ENCODE measurements around the gene ZDHHC19. TPM values are rescaled to one million over a fixed set of nuclear protein-coding genes. Genes with fewer than 3 reads are reported as not detected.
"Not testable (repeated sequence)": the region's sequence is repeated elsewhere in the genome, so short reads cannot be mapped to it uniquely, and the experiment has no call there.

Gene ZDHHC19
- total and polyA plus RNA-seq, 2 donors from 2014 or later, result 0.57 to 0.92 TPM

- no peak overlapping the region for H3K4me3 ChIP-seq (ENCODE audit: low read length in 3 of 3)
- no peak overlapping the region for H3K9ac ChIP-seq (ENCODE audit: low read length in 3 of 3)
- no peak for TF ChIP-seq CTCF (IDR thresholded peaks at IDR 0.05; ENCODE audit: borderline replicate concordance, extremely low read depth, insufficient read depth)
- intact Hi-C loops (cut with DNase I), result no loop called here
- FAIRE-seq (no peak), DNase-seq (peak in 2 of 5 donors; percentile 43 to 47)
- peak overlapping the region in 1 of 2 donors; percentile 28 for H3K27ac ChIP-seq (ENCODE audit: low read depth in 2 of 2, low read length in 2 of 2)
- no peaks in the 10 kb centered on the region for H3K36me3 ChIP-seq (ENCODE audit: control insufficient read depth in 2 of 3, insufficient read depth in 3 of 3, low read length in 3 of 3)
- H3K27me3 ChIP-seq (ENCODE audit: control insufficient read depth, insufficient read depth, low read length), result no peaks in the 10 kb centered on the region
- no peaks in the 10 kb centered on the region for H3K9me3 ChIP-seq (ENCODE audit: control insufficient read depth in 2 of 3, insufficient read depth in 1 of 3, low read length in 3 of 3)
- peaks cover 0 to 4% (median 0%) of the 10 kb centered on the region in 3 donors for H3K4me1 ChIP-seq (ENCODE audit: control insufficient read depth in 2 of 3, insufficient read depth in 2 of 3, low read depth in 1 of 3, low read length in 3 of 3)
Measured at GRCh38 chr3:196177567-196177966, 33.6 kb downstream of the ZDHHC19 start.

GRCh38 chr3:196175722-196176121 is 35.5 kb downstream of the ZDHHC19 start:
- intact Hi-C loops (cut with DNase I), result no loop called here
- FAIRE-seq (no peak), DNase-seq (no peak)
- no peaks in the 10 kb centered on the region for H3K27me3 ChIP-seq (ENCODE audit: control insufficient read depth, insufficient read depth, low read length)
- no peak overlapping the region for H3K4me3 ChIP-seq (ENCODE audit: low read length in 3 of 3)
- H3K4me1 ChIP-seq (ENCODE audit: control insufficient read depth in 2 of 3, insufficient read depth in 2 of 3, low read depth in 1 of 3, low read length in 3 of 3), result peaks cover 0 to 4% (median 0%) of the 10 kb centered on the region in 3 donors
- H3K36me3 ChIP-seq (ENCODE audit: control insufficient read depth in 2 of 3, insufficient read depth in 3 of 3, low read length in 3 of 3), result no peaks in the 10 kb centered on the region
- no peaks in the 10 kb centered on the region for H3K9me3 ChIP-seq (ENCODE audit: control insufficient read depth in 2 of 3, insufficient read depth in 1 of 3, low read length in 3 of 3)
- no peak for TF ChIP-seq CTCF (IDR thresholded peaks at IDR 0.05; ENCODE audit: borderline replicate concordance, extremely low read depth, insufficient read depth)
- no peak overlapping the region for H3K27ac ChIP-seq (ENCODE audit: low read depth in 2 of 2, low read length in 2 of 2)
- no peak overlapping the region for H3K9ac ChIP-seq (ENCODE audit: low read length in 3 of 3)

GRCh38 chr3:196175116-196175625 is 36.0 kb downstream of the ZDHHC19 start:
- no peak overlapping the region for H3K9ac ChIP-seq (ENCODE audit: low read length in 3 of 3)
- no peak for TF ChIP-seq CTCF (IDR thresholded peaks at IDR 0.05; ENCODE audit: borderline replicate concordance, extremely low read depth, insufficient read depth)
- no peak overlapping the region for H3K27ac ChIP-seq (ENCODE audit: low read depth in 2 of 2, low read length in 2 of 2)
- FAIRE-seq (no peak), DNase-seq (no peak)
- peaks cover 0 to 4% (median 0%) of the 10 kb centered on the region in 3 donors for H3K4me1 ChIP-seq (ENCODE audit: control insufficient read depth in 2 of 3, insufficient read depth in 2 of 3, low read depth in 1 of 3, low read length in 3 of 3)
- no peaks in the 10 kb centered on the region for H3K27me3 ChIP-seq (ENCODE audit: control insufficient read depth, insufficient read depth, low read length)
- H3K4me3 ChIP-seq (ENCODE audit: low read length in 3 of 3), result no peak overlapping the region
- H3K36me3 ChIP-seq (ENCODE audit: control insufficient read depth in 2 of 3, insufficient read depth in 3 of 3, low read length in 3 of 3), result no peaks in the 10 kb centered on the region
- intact Hi-C loops (cut with DNase I), result no loop called here
- no peaks in the 10 kb centered on the region for H3K9me3 ChIP-seq (ENCODE audit: control insufficient read depth in 2 of 3, insufficient read depth in 1 of 3, low read length in 3 of 3)

GRCh38 chr3:196174652-196175051 is 36.5 kb downstream of the ZDHHC19 start:
- DNase-seq, result peak in 1 of 5 donors; percentile 5
- no peak overlapping the region for H3K9ac ChIP-seq (ENCODE audit: low read length in 3 of 3)
- no peak for FAIRE-seq
- no peaks in the 10 kb centered on the region for H3K36me3 ChIP-seq (ENCODE audit: control insufficient read depth in 2 of 3, insufficient read depth in 3 of 3, low read length in 3 of 3)
- H3K27ac ChIP-seq (ENCODE audit: low read depth in 2 of 2, low read length in 2 of 2), result no peak overlapping the region
- peaks cover 0 to 4% (median 0%) of the 10 kb centered on the region in 3 donors for H3K4me1 ChIP-seq (ENCODE audit: control insufficient read depth in 2 of 3, insufficient read depth in 2 of 3, low read depth in 1 of 3, low read length in 3 of 3)
- no peaks in the 10 kb centered on the region for H3K27me3 ChIP-seq (ENCODE audit: control insufficient read depth, insufficient read depth, low read length)
- no peak overlapping the region for H3K4me3 ChIP-seq (ENCODE audit: low read length in 3 of 3)
- no peak for TF ChIP-seq CTCF (IDR thresholded peaks at IDR 0.05; ENCODE audit: borderline replicate concordance, extremely low read depth, insufficient read depth)
- H3K9me3 ChIP-seq (ENCODE audit: control insufficient read depth in 2 of 3, insufficient read depth in 1 of 3, low read length in 3 of 3), result no peaks in the 10 kb centered on the region
- intact Hi-C loops (cut with DNase I), result no loop called here

- FAIRE-seq; intact Hi-C loops (cut with DNase I); H3K9me3 ChIP-seq (ENCODE audit: control insufficient read depth in 2 of 3, insufficient read depth in 1 of 3, low read length in 3 of 3); H3K4me1 ChIP-seq (ENCODE audit: control insufficient read depth in 2 of 3, insufficient read depth in 2 of 3, low read depth in 1 of 3, low read length in 3 of 3); H3K4me3 ChIP-seq (ENCODE audit: low read length in 3 of 3); H3K9ac ChIP-seq (ENCODE audit: low read length in 3 of 3); H3K27me3 ChIP-seq (ENCODE audit: control insufficient read depth, insufficient read depth, low read length); H3K27ac ChIP-seq (ENCODE audit: low read depth in 2 of 2, low read length in 2 of 2); H3K36me3 ChIP-seq (ENCODE audit: control insufficient read depth in 2 of 3, insufficient read depth in 3 of 3, low read length in 3 of 3); DNase-seq: not testable (repeated sequence)
Measured at GRCh38 chr3:196170296-196170695, 40.9 kb downstream of the ZDHHC19 start.

Measured in kidney (tissue), 14 donors.